ENCODE data around the gene GPA33. TPM values are rescaled to one million over a fixed set of nuclear protein-coding genes. Genes with fewer than 3 reads are reported as not detected.

The GPA33 gene
- total RNA-seq, 4 donors from 2014 or later: 87.4 to 568 (median 509) TPM

DNA sequence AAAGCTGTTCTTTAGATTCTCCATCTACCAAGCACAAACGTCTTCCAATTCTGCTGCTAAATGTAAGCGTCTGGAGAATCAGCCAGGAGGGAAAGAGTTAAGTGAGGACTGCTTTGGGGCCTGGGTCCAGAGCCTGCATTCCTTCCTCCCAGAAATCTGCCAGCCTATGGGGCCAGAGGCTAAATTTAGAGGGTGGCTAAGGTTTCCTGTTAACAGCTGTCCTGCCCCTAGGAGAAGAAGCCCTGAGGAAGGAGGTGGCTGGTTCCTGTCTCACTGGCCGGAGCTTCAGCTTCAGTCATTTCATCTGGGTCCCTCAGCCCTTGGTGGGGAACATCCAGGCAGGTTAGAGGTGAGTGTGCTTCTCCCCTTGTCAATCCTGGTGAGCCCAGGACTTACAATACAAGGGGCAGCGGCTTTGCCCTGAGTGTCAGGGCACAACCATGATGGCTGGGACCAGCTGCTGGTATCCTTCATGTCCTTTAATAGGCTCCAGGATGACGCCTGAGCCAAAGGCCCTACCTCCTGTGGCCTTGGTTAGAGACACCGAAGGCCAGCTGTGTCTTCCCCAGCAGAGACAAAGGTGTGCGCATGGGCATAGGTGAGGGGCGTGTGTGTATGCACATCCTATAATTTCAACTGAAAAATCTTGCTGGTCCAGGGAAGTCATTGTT is 3.8 kb upstream of the GPA33 start, which contains the start of gene STYXL2:
TSS of gene STYXL2 (plus strand) at position 230 of the 671 bp plus-strand sequence. CDS start 775 bp downstream, outside the sequence.
- peaks cover 0 to 9% (median 7%) of the 10 kb centered on the region in 4 donors for H3K4me1 ChIP-seq
- no peaks in the 10 kb centered on the region for H3K27me3 ChIP-seq
- H3K4me3 ChIP-seq: no peak within 1 kb of the TSS
- no peak for TF ChIP-seq POLR2AphosphoS5 (IDR thresholded peaks at IDR 0.05)
- TF ChIP-seq, protein P1, sequence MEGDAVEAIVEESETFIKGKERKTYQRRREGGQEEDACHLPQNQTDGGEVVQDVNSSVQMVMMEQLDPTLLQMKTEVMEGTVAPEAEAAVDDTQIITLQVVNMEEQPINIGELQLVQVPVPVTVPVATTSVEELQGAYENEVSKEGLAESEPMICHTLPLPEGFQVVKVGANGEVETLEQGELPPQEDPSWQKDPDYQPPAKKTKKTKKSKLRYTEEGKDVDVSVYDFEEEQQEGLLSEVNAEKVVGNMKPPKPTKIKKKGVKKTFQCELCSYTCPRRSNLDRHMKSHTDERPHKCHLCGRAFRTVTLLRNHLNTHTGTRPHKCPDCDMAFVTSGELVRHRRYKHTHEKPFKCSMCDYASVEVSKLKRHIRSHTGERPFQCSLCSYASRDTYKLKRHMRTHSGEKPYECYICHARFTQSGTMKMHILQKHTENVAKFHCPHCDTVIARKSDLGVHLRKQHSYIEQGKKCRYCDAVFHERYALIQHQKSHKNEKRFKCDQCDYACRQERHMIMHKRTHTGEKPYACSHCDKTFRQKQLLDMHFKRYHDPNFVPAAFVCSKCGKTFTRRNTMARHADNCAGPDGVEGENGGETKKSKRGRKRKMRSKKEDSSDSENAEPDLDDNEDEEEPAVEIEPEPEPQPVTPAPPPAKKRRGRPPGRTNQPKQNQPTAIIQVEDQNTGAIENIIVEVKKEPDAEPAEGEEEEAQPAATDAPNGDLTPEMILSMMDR (IDR thresholded peaks at IDR 0.05): no peak
- TF ChIP-seq EP300 (IDR thresholded peaks at IDR 0.05; ENCODE audit: low read depth): no peak
- no peak for TF ChIP-seq POLR2A (IDR thresholded peaks at IDR 0.05)
- no peak within 1 kb of the TSS for H3K27ac ChIP-seq
- WGBS, 2 donors (ENCODE audit: low coverage in 1 of 2): 40 to 81% methylated on average over 1 to 8 of the region's 8 CpGs
- H3K36me3 ChIP-seq: no peaks in the 10 kb centered on the region
- in situ Hi-C loops (cut with MboI; ENCODE audit: low pct_ligation_motif_present in 1 of 4, low pct_unique_long_range_greater_than_20kb in 1 of 4, low sequenced_read_pairs in 3 of 4) (no loop called here), intact Hi-C loops (cut with DNase I; ENCODE audit: low total_unique reads) (no loop called here)
- H3K9me3 ChIP-seq: no peaks in the 10 kb centered on the region
- no peak for DNase-seq

DNA sequence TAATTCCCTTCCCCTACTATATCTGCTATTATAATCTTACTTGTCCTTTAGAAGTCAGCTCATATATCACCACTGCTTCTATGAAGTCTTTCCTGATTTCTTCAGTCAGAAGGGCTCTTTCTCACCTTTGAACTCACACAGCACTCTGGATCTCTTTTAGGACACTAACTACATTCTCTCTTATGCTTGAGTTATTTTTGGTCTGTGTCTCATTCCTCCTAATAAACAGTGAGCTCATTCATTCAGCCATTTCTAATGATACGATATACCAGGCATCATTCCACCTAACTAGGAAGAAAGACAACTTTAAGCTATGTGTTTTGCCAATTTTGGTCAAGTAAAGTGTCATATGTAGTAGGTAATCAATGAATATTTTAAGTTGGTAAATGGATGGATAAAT is 2.5 kb upstream of the GPA33 start:
- TF ChIP-seq POLR2AphosphoS5 (IDR thresholded peaks at IDR 0.05): no peak
- TF ChIP-seq POLR2A (IDR thresholded peaks at IDR 0.05): no peak
- TF ChIP-seq, protein P1 (IDR thresholded peaks at IDR 0.05): no peak
- no peak for TF ChIP-seq EP300 (IDR thresholded peaks at IDR 0.05; ENCODE audit: low read depth)
- no peaks in the 10 kb centered on the region for H3K27me3 ChIP-seq
- 62 to 78% methylated on average over 1 of the region's 1 CpG for WGBS, 2 donors (ENCODE audit: low coverage in 1 of 2)
- intact Hi-C loops (cut with DNase I; ENCODE audit: low total_unique reads) (no loop called here), in situ Hi-C loops (cut with MboI; ENCODE audit: low pct_ligation_motif_present in 1 of 4, low pct_unique_long_range_greater_than_20kb in 1 of 4, low sequenced_read_pairs in 3 of 4) (no loop called here)
- no peaks in the 10 kb centered on the region for H3K36me3 ChIP-seq
- peaks cover 0 to 11% (median 7%) of the 10 kb centered on the region in 4 donors for H3K4me1 ChIP-seq
- no peak overlapping the region for H3K27ac ChIP-seq
- no peaks in the 10 kb centered on the region for H3K9me3 ChIP-seq
- H3K4me3 ChIP-seq: no peak overlapping the region
- no peak for DNase-seq

DNA sequence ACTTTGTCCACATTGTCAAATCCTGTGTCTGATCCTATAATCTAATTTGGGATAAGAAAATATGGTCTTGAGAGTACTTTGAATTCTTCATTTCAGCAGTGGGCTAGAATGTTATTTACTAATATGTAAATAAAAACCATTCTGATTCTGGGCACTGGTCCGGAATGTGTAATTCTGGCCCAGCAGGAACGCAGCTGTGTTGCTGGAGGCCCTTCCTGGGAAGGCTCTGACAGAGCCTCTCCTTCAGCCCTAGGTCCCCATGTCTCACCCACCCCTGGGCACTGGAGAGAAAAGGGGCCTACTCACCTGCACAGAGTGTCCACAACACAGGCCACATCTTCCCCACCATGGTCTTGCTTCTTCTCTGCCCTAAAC is 251 bp downstream of the GPA33 start:
- no peaks in the 10 kb centered on the region for H3K36me3 ChIP-seq
- TF ChIP-seq, protein P1 (IDR thresholded peaks at IDR 0.05): no peak
- TF ChIP-seq EP300 (IDR thresholded peaks at IDR 0.05; ENCODE audit: low read depth): no peak
- TF ChIP-seq POLR2AphosphoS5 (IDR thresholded peaks at IDR 0.05): no peak
- no peak for TF ChIP-seq POLR2A (IDR thresholded peaks at IDR 0.05)
- H3K9me3 ChIP-seq: no peaks in the 10 kb centered on the region
- in situ Hi-C loops (cut with MboI; ENCODE audit: low pct_ligation_motif_present in 1 of 4, low pct_unique_long_range_greater_than_20kb in 1 of 4, low sequenced_read_pairs in 3 of 4): no loop called here
- peaks cover 0 to 32% (median 23%) of the 10 kb centered on the region in 4 donors for H3K4me1 ChIP-seq
- WGBS, 2 donors (ENCODE audit: low coverage in 1 of 2): 20 to 49% methylated on average over 1 to 2 of the region's 2 CpGs
- DNase-seq: no peak
- H3K27me3 ChIP-seq: no peaks in the 10 kb centered on the region
- H3K4me3 ChIP-seq: peak overlapping the region in 3 of 4 donors; percentile 28 to 51 (median 30)
- intact Hi-C loops (cut with DNase I; ENCODE audit: low total_unique reads): no loop called here
- peak overlapping the region; percentile 85 to 95 (median 90) for H3K27ac ChIP-seq

- no peak for DNase-seq
- 37 to 61% methylated on average over 3 to 6 of the region's 6 CpGs for WGBS, 2 donors (ENCODE audit: low coverage in 1 of 2)
- intact Hi-C loops (cut with DNase I; ENCODE audit: low total_unique reads): no loop called here
- no peaks in the 10 kb centered on the region for H3K27me3 ChIP-seq
- H3K4me1 ChIP-seq: peaks cover 0 to 42% (median 32%) of the 10 kb centered on the region in 4 donors
- peak overlapping the region; percentile 85 to 95 (median 90) for H3K27ac ChIP-seq
- peak overlapping the region; percentile 7 to 51 (median 29) for H3K4me3 ChIP-seq
- no peaks in the 10 kb centered on the region for H3K36me3 ChIP-seq
- TF ChIP-seq POLR2AphosphoS5 (IDR thresholded peaks at IDR 0.05) (peak in 1 of 3 donors; percentile 24), EP300 (IDR thresholded peaks at IDR 0.05; ENCODE audit: low read depth) (no peak)
- TF ChIP-seq, protein P1 (IDR thresholded peaks at IDR 0.05): no peak
- H3K9me3 ChIP-seq: no peaks in the 10 kb centered on the region
- in situ Hi-C loops (cut with MboI; ENCODE audit: low pct_ligation_motif_present in 1 of 4, low pct_unique_long_range_greater_than_20kb in 1 of 4, low sequenced_read_pairs in 3 of 4): no loop called here
Measured at GRCh38 chr1:167088746-167089417, 1.3 kb downstream of the GPA33 start.

Measured in transverse colon (tissue), 4 donors.